ENCODE results near the gene CLEC14A. TPM values are rescaled to one million over a fixed set of nuclear protein-coding genes. Genes with fewer than 3 reads are reported as not detected.

The CLEC14A gene
- total RNA-seq, 1 donor from 2014 or later = 33.1 TPM

GRCh38 chr14:38208618-38209562 lies 47.0 kb downstream of the CLEC14A start:
- ATAC-seq (peak; percentile 77), DNase-seq (peak; percentile 35)
- intact Hi-C loops (cut with micrococcal nuclease) = no loop called here

GRCh38 chr14:38207736-38208617 lies 47.9 kb downstream of the CLEC14A start, which contains the start of gene SSTR1:
TSS of gene SSTR1 (plus strand) at chr14:38207904. CDS start at chr14:38209390, 1,486 bp downstream.
- intact Hi-C loops (cut with micrococcal nuclease) = no loop called here
- ATAC-seq (no peak), DNase-seq (peak; percentile 23)

- DNase-seq (no peak), ATAC-seq (no peak)
- intact Hi-C loops (cut with micrococcal nuclease) = no loop called here
Measured at GRCh38 chr14:38207377-38207735, 48.5 kb downstream of the CLEC14A start.

GRCh38 chr14:38206689-38207376 lies 49.1 kb downstream of the CLEC14A start:
- no peak for DNase-seq
- ATAC-seq = no peak
- intact Hi-C loops (cut with micrococcal nuclease) = no loop called here

- intact Hi-C loops (cut with micrococcal nuclease) = no loop called here
- no peak for DNase-seq
- ATAC-seq = no peak
Measured at GRCh38 chr14:38205949-38206665, 49.8 kb downstream of the CLEC14A start.

- ATAC-seq = no peak
- intact Hi-C loops (cut with micrococcal nuclease) = no loop called here
- no peak for DNase-seq
Measured at GRCh38 chr14:38205119-38205813, 50.6 kb downstream of the CLEC14A start.

GRCh38 chr14:38204719-38205115 lies 51.2 kb downstream of the CLEC14A start:
- ATAC-seq = no peak
- DNase-seq = no peak
- intact Hi-C loops (cut with micrococcal nuclease) = no loop called here

Other genes with a start within 250 kb of the CLEC14A start
- 0.37 TPM for gene SSTR1, start 48.2 kb downstream of the CLEC14A start, total RNA-seq

Measured in left ventricle myocardium superior (tissue), 1 donor.